ENCODE data around the gene EIF5AL1.
A peak's percentile ranks its signal among the peaks of the same experiment; 100 is the strongest.
"Not testable (repeated sequence)": the region's sequence is repeated elsewhere in the genome, so short reads cannot be mapped to it uniquely, and the experiment has no call there.

Gene EIF5AL1

GRCh38 chr10:79547973-79548372 is 35.6 kb downstream of the EIF5AL1 start:
- H3K9me3 ChIP-seq (ENCODE audit: control insufficient read depth, insufficient read depth, low read depth, low read length): no peaks in the 10 kb centered on the region
- ChIA-PET CTCF (interaction anchor here (0.6 kb wide), 1 partner anchor 43 kb away, joined by 3 read pairs; no protein-coding TSS in a partner anchor), POLR2A (no interaction called here)
- no peaks in the 10 kb centered on the region for H3K36me3 ChIP-seq (ENCODE audit: control insufficient read depth in 2 of 2, insufficient read depth in 1 of 2, low read length in 2 of 2)
- no peak for TF ChIP-seq ZNF169 (tag by site-specific recombination; IDR thresholded peaks at IDR 0.05)
- H3K4me3 ChIP-seq (ENCODE audit: low read depth, low read length): no peak overlapping the region
- H3K27ac ChIP-seq (ENCODE audit: extremely low read depth, low read depth, low read length): no peak overlapping the region
- H3K4me1 ChIP-seq (ENCODE audit: control insufficient read depth, insufficient read depth, low read length): no peaks in the 10 kb centered on the region

DNA sequence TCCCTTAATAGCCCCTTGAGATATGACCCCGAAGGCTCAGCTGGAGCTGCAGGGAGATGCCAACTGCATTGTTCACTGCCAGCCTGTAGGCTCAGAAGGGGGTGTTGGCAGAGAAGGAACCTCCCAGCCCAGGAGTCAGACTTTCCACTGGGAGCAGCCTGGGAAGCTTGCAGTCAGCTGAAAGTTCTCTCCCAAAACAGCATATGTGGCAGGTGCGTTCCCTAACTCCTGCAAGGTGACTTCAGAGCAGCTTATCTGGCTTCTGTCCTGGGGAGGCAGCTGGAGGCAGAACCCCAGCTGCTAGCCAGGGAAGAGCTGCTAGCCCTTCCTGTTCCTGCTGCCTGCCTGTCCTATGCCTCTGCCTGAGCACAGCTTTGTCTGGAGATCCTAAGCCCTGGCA is 39.8 kb downstream of the EIF5AL1 start:
- H3K36me3 ChIP-seq (ENCODE audit: control insufficient read depth in 2 of 2, insufficient read depth in 1 of 2, low read length in 2 of 2): no peaks in the 10 kb centered on the region
- TF ChIP-seq GLIS1 (tag by site-specific recombination; IDR thresholded peaks at IDR 0.05) (peak; percentile 57), MZF1 (tag by site-specific recombination; IDR thresholded peaks at IDR 0.05; ENCODE audit: borderline replicate concordance) (no peak)
- H3K9me3 ChIP-seq (ENCODE audit: control insufficient read depth, insufficient read depth, low read depth, low read length): no peaks in the 10 kb centered on the region
- no peaks in the 10 kb centered on the region for H3K4me1 ChIP-seq (ENCODE audit: control insufficient read depth, insufficient read depth, low read length)
- ChIA-PET POLR2A (no interaction called here), CTCF (interaction anchor here (0.6 to 1.1 kb wide), 2 partner anchors 15 to 1112 kb away, joined by 3 read pairs; no protein-coding TSS in a partner anchor)
- no peak overlapping the region for H3K27ac ChIP-seq (ENCODE audit: extremely low read depth, low read depth, low read length)
- H3K4me3 ChIP-seq (ENCODE audit: low read depth, low read length): no peak overlapping the region

DNA sequence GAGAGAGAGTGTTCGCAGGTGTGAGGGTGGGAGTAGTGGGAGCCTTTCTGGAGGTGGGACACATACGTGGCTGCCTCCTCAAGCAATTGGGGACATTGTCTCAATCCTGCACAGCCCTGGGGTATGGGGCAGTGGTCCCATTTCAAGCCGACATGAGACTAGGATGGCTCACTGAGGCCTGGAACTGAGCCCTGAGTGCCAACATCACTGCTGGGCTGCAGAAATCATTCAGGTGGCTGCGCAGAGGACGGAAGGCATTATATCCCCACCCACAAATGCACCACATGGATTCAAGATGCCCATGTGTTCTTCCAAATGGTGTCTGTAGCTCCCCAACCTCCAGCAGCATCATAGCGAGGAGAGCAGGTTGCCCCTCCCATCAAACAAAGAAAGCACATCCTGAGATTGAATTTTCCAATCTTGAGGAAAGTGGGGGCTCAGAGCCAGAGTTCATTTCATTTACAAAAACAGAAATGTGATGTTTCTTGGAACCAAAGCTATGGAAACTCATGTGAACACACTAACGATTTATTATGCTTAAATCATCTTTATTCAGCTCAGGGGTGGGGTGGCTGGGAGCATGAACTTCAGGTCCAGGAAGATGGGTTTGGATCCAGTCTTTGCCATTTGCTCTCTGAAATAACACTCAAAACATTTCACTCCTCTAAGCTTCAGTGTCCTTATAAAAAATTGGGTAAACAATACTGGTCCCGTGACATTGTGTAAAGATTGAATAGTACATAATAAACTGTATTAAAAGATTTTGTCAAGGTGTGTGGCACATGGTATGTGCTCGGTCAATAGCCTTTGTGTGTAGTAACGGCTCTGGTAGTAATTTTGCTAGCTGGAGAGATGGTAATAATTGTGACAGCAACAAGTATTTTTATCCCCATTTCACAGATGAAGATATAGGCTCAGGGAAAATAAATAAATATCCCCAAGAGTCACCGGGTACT is 43.3 kb downstream of the EIF5AL1 start:
- ChIA-PET CTCF (interaction anchor here (0.9 to 1.4 kb wide), 2 partner anchors 17 to 18 kb away, joined by 3 to 4 read pairs; no protein-coding TSS in a partner anchor), POLR2A (no interaction called here)
- TF ChIP-seq ZBTB10 (tag by site-specific recombination; IDR thresholded peaks at IDR 0.05) (no peak), ZBTB48 (tag by site-specific recombination; IDR thresholded peaks at IDR 0.05) (no peak), ZNF391 (tag by site-specific recombination; IDR thresholded peaks at IDR 0.05; ENCODE audit: borderline replicate concordance, low read depth) (no peak)

GRCh38 chr10:79556961-79557360 is 44.6 kb downstream of the EIF5AL1 start:
- H3K4me1 ChIP-seq (ENCODE audit: control insufficient read depth, insufficient read depth, low read length); H3K9me3 ChIP-seq (ENCODE audit: control insufficient read depth, insufficient read depth, low read depth, low read length); POLR2A ChIA-PET; CTCF ChIA-PET; H3K4me3 ChIP-seq (ENCODE audit: low read depth, low read length); H3K36me3 ChIP-seq (ENCODE audit: control insufficient read depth in 2 of 2, insufficient read depth in 1 of 2, low read length in 2 of 2); H3K27ac ChIP-seq (ENCODE audit: extremely low read depth, low read depth, low read length): not testable (repeated sequence)

More for the DNA sequence above, 43.3 kb downstream of the EIF5AL1 start:
- H3K4me3 ChIP-seq (ENCODE audit: low read depth, low read length): no peak overlapping the region
- no peaks in the 10 kb centered on the region for H3K9me3 ChIP-seq (ENCODE audit: control insufficient read depth, insufficient read depth, low read depth, low read length)
- no peak overlapping the region for H3K27ac ChIP-seq (ENCODE audit: extremely low read depth, low read depth, low read length)
- H3K36me3 ChIP-seq (ENCODE audit: control insufficient read depth in 2 of 2, insufficient read depth in 1 of 2, low read length in 2 of 2): no peaks in the 10 kb centered on the region
- no peaks in the 10 kb centered on the region for H3K4me1 ChIP-seq (ENCODE audit: control insufficient read depth, insufficient read depth, low read length)

- TF ChIP-seq ZNF335 (tag by site-specific recombination; conservative IDR thresholded peaks at IDR 0.05) (no peak), SALL2 (tag by site-specific recombination; IDR thresholded peaks at IDR 0.05; ENCODE audit: borderline replicate concordance) (no peak)
- TF ChIP-seq, protein P1, sequence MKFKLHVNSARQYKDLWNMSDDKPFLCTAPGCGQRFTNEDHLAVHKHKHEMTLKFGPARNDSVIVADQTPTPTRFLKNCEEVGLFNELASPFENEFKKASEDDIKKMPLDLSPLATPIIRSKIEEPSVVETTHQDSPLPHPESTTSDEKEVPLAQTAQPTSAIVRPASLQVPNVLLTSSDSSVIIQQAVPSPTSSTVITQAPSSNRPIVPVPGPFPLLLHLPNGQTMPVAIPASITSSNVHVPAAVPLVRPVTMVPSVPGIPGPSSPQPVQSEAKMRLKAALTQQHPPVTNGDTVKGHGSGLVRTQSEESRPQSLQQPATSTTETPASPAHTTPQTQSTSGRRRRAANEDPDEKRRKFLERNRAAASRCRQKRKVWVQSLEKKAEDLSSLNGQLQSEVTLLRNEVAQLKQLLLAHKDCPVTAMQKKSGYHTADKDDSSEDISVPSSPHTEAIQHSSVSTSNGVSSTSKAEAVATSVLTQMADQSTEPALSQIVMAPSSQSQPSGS (tag by site-specific recombination; IDR thresholded peaks at IDR 0.05; ENCODE audit: low read depth): peak; percentile 33; the same call in 1 of the 2 replicates
- CTCF ChIA-PET: no interaction called here
Measured at GRCh38 chr10:79559726-79560125, 47.4 kb downstream of the EIF5AL1 start.

More at GRCh38 chr10:79559726-79560125, 47.4 kb downstream of the EIF5AL1 start:
- Histone ChIP-seq H3K4me3 (ENCODE audit: low read depth, low read length) (no peak overlapping the region), H3K27ac (ENCODE audit: extremely low read depth, low read depth, low read length) (no peak overlapping the region), H3K36me3 (ENCODE audit: control insufficient read depth in 2 of 2, insufficient read depth in 1 of 2, low read length in 2 of 2) (no peaks in the 10 kb centered on the region), H3K4me1 (ENCODE audit: control insufficient read depth, insufficient read depth, low read length) (no peaks in the 10 kb centered on the region), H3K9me3 (ENCODE audit: control insufficient read depth, insufficient read depth, low read depth, low read length) (no peaks in the 10 kb centered on the region)
- POLR2A ChIA-PET: no interaction called here

Measured in HEK293 (cell line).